ENCODE data around the gene LTBP3.

GRCh38 chr11:65578667-65579066 is 20.5 kb upstream of the LTBP3 start:
- TF ChIP-seq EGR1 (IDR thresholded peaks at IDR 0.05; ENCODE audit: low read depth in 2 of 2), result no peak
- no peak for TF ChIP-seq CTCF (IDR thresholded peaks at IDR 0.05; ENCODE audit: low read depth, low read length, missing input control)
- no peak for TF ChIP-seq RAD21 (IDR thresholded peaks at IDR 0.05)
- no peak for TF ChIP-seq GABPA (IDR thresholded peaks at IDR 0.05 in 1 of 2, conservative IDR thresholded peaks at IDR 0.05 in 1 of 2)
- no peak for TF ChIP-seq YY1 (IDR thresholded peaks at IDR 0.05)
- TF ChIP-seq SP1 (IDR thresholded peaks at IDR 0.05), result no peak
- no peak for TF ChIP-seq MAX (IDR thresholded peaks at IDR 0.05)
- no peak for TF ChIP-seq RXRA (IDR thresholded peaks at IDR 0.05)
- TF ChIP-seq TAF1 (conservative IDR thresholded peaks at IDR 0.05), result no peak
- TF ChIP-seq JUND (IDR thresholded peaks at IDR 0.05), result no peak
- no peak for TF ChIP-seq REST (IDR thresholded peaks at IDR 0.05)
- no peak for TF ChIP-seq HNF4A (conservative IDR thresholded peaks at IDR 0.05)

All from liver (tissue), 3 donors.